Effector memory CD4-positive, alpha-beta T cell (primary cell): ENCODE data around the gene RABGEF1.
"Not testable (repeated sequence)": the region's sequence is repeated elsewhere in the genome, so short reads cannot be mapped to it uniquely, and the experiment has no call there.

Source experiments
- DNase-seq, 3 donors: peaks; one replicate each; pipeline ENCODE4 v3.0.0-alpha.2; 2020
- H3K27ac ChIP-seq: 2 replicates; pipeline ENCODE4 v1.7.0; 2013; ENCODE audit warnings: mild to moderate bottlenecking, low read length, moderate library complexity; ENCODE audit not compliant: insufficient read depth, poor library complexity, severe bottlenecking
- H3K27me3 ChIP-seq: replicated peaks from 2 replicates; pipeline ENCODE4 v1.7.0; 2013; ENCODE audit warnings: mild to moderate bottlenecking, low read length; ENCODE audit not compliant: insufficient read depth, control insufficient read depth, poor library complexity, severe bottlenecking
- H3K36me3 ChIP-seq: 2 replicates; pipeline ENCODE4 v1.7.0; 2013; ENCODE audit warnings: mild to moderate bottlenecking, low read length, moderate library complexity; ENCODE audit not compliant: control insufficient read depth, insufficient read depth
- H3K4me1 ChIP-seq: 2 replicates; pipeline ENCODE4 v1.7.0; 2013; ENCODE audit warnings: low read length, mild to moderate bottlenecking; ENCODE audit not compliant: control insufficient read depth, insufficient read depth, poor library complexity, severe bottlenecking
- H3K4me3 ChIP-seq: 2 replicates; pipeline ENCODE4 v1.7.0; 2013; ENCODE audit warnings: low read length, low read depth, mild to moderate bottlenecking; ENCODE audit not compliant: insufficient read depth, poor library complexity, severe bottlenecking
- H3K9me3 ChIP-seq: 2 replicates; pipeline ENCODE4 v1.7.0; 2013; ENCODE audit warnings: mild to moderate bottlenecking, low read length, moderate library complexity; ENCODE audit not compliant: control insufficient read depth

RABGEF1 gene

DNA sequence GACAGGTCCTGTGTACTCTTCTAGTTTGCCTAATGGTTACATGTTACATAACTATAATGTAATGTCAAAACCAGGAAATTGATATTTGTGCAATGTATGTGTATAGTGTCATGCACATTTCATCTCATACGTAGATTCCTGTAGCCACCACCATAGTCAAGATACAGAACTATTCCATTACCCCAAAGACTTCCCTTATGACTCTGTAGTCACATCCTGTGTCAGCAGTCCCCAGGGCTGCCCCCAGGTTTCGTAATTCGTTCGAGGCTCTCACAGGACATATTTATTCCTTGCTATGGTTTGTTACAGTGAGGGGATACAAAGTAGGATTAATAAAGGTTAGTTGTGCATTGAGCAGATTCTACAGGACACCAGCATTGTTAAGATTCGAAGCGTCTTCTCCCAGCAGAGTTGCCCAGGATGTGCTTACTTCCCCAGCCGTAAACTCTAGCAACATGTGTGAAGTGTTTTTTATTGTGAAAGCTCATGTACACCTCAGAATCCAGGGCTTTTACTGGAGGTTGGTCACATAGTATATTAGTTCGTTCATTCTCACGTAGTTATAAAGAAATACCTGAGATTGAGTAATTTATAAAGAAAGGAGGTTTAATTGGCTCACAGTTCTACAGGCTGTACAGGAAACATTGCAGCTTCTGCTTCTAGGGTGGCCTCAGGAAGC, 18.6 kb downstream of the RABGEF1 start:
- no peaks in the 10 kb centered on the region for H3K36me3 ChIP-seq
- no peaks in the 10 kb centered on the region for H3K9me3 ChIP-seq
- no peak for DNase-seq
- no peak overlapping the region for H3K4me3 ChIP-seq
- H3K27me3 ChIP-seq: no peaks in the 10 kb centered on the region
- H3K27ac ChIP-seq: no peak overlapping the region
- peaks cover 3% of the 10 kb centered on the region for H3K4me1 ChIP-seq

GRCh38 chr7:66763183-66763582, 22.6 kb downstream of the RABGEF1 start:
- not testable (repeated sequence) for H3K27me3 ChIP-seq, H3K4me3 ChIP-seq, H3K9me3 ChIP-seq, H3K27ac ChIP-seq, DNase-seq, H3K4me1 ChIP-seq, H3K36me3 ChIP-seq

GRCh38 chr7:66763633-66764355, 23.3 kb downstream of the RABGEF1 start:
- DNase-seq, H3K4me3 ChIP-seq, H3K27me3 ChIP-seq, H3K27ac ChIP-seq, H3K4me1 ChIP-seq, H3K36me3 ChIP-seq, H3K9me3 ChIP-seq: not testable (repeated sequence)

DNA sequence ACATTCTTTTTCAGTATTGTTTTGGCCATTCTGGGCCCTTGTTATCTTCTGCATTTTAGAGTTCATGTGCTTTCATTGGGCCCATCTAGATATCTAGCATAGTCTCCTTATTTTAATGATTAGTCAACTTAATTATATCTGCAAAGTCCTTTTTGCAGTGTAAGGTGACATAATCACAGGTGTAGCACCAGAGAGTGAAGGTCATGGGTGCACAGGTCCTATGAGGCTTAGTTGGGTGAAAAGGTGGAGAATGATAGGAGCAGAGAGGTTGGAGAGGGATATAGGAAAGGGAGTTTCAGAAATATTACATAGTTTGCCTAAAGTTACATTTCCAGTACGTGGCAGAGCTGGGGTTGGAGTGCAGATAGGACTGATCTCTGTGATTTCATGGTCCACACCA, 24.4 kb downstream of the RABGEF1 start:
- not testable (repeated sequence) for H3K27ac ChIP-seq, H3K4me1 ChIP-seq, H3K9me3 ChIP-seq, H3K36me3 ChIP-seq, DNase-seq, H3K4me3 ChIP-seq, H3K27me3 ChIP-seq

- H3K9me3 ChIP-seq, DNase-seq, H3K27me3 ChIP-seq, H3K4me1 ChIP-seq, H3K27ac ChIP-seq, H3K4me3 ChIP-seq, H3K36me3 ChIP-seq: not testable (repeated sequence)
These were observed 24.9 kb downstream of the RABGEF1 start for GRCh38 chr7:66765322-66766025.

DNA sequence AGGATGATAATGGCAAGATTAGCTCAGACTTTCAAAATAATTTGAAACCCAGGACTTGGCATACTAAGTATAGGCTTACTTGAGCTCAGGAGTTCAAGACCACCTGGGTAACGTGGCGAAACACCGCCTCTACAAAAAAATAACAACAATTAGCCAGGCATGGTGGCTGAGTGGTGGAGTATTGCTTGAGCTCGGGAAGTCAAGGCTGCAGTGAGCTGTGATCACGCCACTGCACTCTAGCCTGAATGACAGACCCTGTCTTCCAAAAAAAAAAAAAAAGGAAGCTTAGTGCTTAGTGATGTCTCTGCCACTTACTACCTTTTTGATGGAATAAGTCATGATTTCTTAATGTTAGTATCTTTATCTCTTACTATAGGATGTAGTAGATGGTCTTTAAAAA, 25.5 kb downstream of the RABGEF1 start:
- Histone ChIP-seq H3K27me3 (no peaks in the 10 kb centered on the region), H3K4me3 (no peak overlapping the region), H3K27ac (no peak overlapping the region), H3K4me1 (no peaks in the 10 kb centered on the region), H3K36me3 (no peaks in the 10 kb centered on the region), H3K9me3 (no peaks in the 10 kb centered on the region)
- no peak for DNase-seq

- H3K9me3 ChIP-seq, H3K27ac ChIP-seq, DNase-seq, H3K4me1 ChIP-seq, H3K36me3 ChIP-seq, H3K4me3 ChIP-seq, H3K27me3 ChIP-seq: not testable (repeated sequence)
These were observed 27.0 kb downstream of the RABGEF1 start for GRCh38 chr7:66767486-66767885.

DNA sequence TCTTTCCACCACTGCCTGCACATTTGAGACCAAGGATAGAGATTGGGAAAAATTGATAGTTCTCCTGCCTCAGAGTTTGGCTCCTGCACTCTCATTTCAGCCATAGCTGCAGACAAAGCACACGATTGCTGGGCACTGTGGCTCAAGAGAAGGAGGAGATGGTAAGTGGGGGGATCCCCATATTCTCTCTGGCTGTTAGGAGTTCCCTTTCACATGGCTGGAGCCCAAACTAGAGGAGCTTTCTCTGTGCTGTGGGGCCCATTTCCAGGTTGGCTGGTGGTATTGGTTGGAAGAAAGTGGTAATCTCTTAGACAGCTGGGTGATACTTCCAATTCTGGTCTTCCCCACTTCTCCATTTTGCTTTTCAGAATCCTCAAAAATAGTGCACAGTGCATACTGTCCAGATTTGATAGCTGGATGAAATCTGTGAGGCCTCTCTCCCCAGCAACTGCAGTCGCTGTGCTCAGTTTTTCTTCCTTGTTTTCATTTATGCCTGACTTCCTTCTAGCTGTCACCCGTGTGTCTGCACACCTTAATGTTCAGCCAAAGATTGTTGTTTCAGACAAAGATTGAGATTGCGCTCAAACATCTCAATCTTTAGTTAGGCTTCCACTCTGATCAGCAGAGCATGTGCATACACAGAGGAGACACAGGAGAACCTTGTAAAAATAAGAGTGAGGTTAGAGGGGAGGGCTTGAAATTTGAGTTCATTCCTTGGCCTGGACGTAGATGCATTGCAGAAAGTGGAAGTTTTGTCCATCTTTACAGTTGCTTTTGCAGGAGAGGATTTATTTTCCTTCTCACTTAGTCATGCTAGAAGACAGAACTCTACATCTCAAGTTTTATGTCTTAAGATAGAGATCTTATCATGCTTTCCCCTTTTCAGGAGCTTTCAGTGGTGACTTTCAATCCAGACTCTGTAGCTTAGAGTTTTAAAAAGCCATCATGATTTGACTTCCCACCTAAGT, 28.6 kb downstream of the RABGEF1 start:
- H3K4me1 ChIP-seq: no peaks in the 10 kb centered on the region
- no peaks in the 10 kb centered on the region for H3K9me3 ChIP-seq
- no peak overlapping the region for H3K27ac ChIP-seq
- no peaks in the 10 kb centered on the region for H3K27me3 ChIP-seq
- no peaks in the 10 kb centered on the region for H3K36me3 ChIP-seq
- no peak for DNase-seq
- H3K4me3 ChIP-seq: no peak overlapping the region

GRCh38 chr7:66769833-66770512, 29.4 kb downstream of the RABGEF1 start:
- H3K4me1 ChIP-seq: no peaks in the 10 kb centered on the region
- no peak overlapping the region for H3K4me3 ChIP-seq
- peaks cover 7% of the 10 kb centered on the region for H3K36me3 ChIP-seq
- no peaks in the 10 kb centered on the region for H3K9me3 ChIP-seq
- no peak overlapping the region for H3K27ac ChIP-seq
- no peak for DNase-seq
- no peaks in the 10 kb centered on the region for H3K27me3 ChIP-seq
